ENCODE results near the gene SPEF1. TPM values are rescaled to one million over a fixed set of nuclear protein-coding genes. Genes with fewer than 3 reads are reported as not detected.
A peak's percentile ranks its signal among the peaks of the same experiment; 100 is the strongest.

SPEF1 gene
- total and polyA plus RNA-seq, 2 of the 13 experiments (the other 11 are each of a cell fraction or from before 2014, with no cell fraction given): 0.11 to 0.27 TPM

- TF ChIP-seq ZNF878 (CRISPR knock-in tag; IDR thresholded peaks at IDR 0.05): no peak
- no peak for TF ChIP-seq ZUFSP (CRISPR knock-in tag; IDR thresholded peaks at IDR 0.05; ENCODE audit: borderline replicate concordance)
- TF ChIP-seq ZNF468 (CRISPR knock-in tag; IDR thresholded peaks at IDR 0.05): peak; percentile 86; the same call in 1 of the 2 replicates
- TF ChIP-seq ESRRA (CRISPR knock-in tag; IDR thresholded peaks at IDR 0.05; ENCODE audit: low read depth): peak; percentile 81; the same call in 1 of the 2 replicates
- no peak for TF ChIP-seq MBD4 (IDR thresholded peaks at IDR 0.05; ENCODE audit: borderline replicate concordance, low read length)
- no peak for TF ChIP-seq ZNF282 (IDR thresholded peaks at IDR 0.05; ENCODE audit: partially characterized antibody)
- TF ChIP-seq GLMP (CRISPR knock-in tag; IDR thresholded peaks at IDR 0.05; ENCODE audit: borderline replicate concordance): no peak
- TF ChIP-seq GFI1 (CRISPR knock-in tag; IDR thresholded peaks at IDR 0.05; ENCODE audit: borderline replicate concordance): no peak; the same call in 1 of the 2 replicates
- no peak for TF ChIP-seq PBX2 (CRISPR knock-in tag; IDR thresholded peaks at IDR 0.05)
- TF ChIP-seq HOXA7 (CRISPR knock-in tag; IDR thresholded peaks at IDR 0.05): no peak
- no peak for TF ChIP-seq SIX4 (CRISPR knock-in tag; IDR thresholded peaks at IDR 0.05)
- no peak for TF ChIP-seq MIER2 (CRISPR knock-in tag; IDR thresholded peaks at IDR 0.05)
- TF ChIP-seq ZNF773 (CRISPR knock-in tag; IDR thresholded peaks at IDR 0.05; ENCODE audit: borderline replicate concordance): no peak
- TF ChIP-seq HDAC2 (CRISPR knock-in tag; IDR thresholded peaks at IDR 0.05): peak; percentile 75; the same call in 1 of the 2 replicates
- peak; percentile 29; the same call in 1 of the 2 replicates for TF ChIP-seq CEBPB (IDR thresholded peaks at IDR 0.05; ENCODE audit: borderline replicate concordance, low read depth, low read length)
- TF ChIP-seq ZNF275 (CRISPR knock-in tag; IDR thresholded peaks at IDR 0.05; ENCODE audit: borderline replicate concordance): no peak
- no peak for TF ChIP-seq ZNF142 (CRISPR knock-in tag; IDR thresholded peaks at IDR 0.05)
Observed at GRCh38 chr20:3795511-3796468, 14.5 kb upstream of the SPEF1 start, which contains the start of gene CDC25B (continued).
